Stimulated activated CD4-positive, alpha-beta T cell treated with anti-CD3 and anti-CD28 coated beads, TNF-alpha, amount 100 ng/mL, for 48 hours (primary cell): ENCODE results near the gene SCYL3.
"Not testable (repeated sequence)": the region's sequence is repeated elsewhere in the genome, so short reads cannot be mapped to it uniquely, and the experiment has no call there.

Experiments used
- DNase-seq, 3 donors: peaks; one replicate each; pipeline ENCODE4 v3.0.0-alpha.2; 2020; ENCODE audit warnings: low read depth in 3 of 3

The SCYL3 gene

GRCh38 chr1:169814265-169814664 is 79.4 kb downstream of the SCYL3 start:
- DNase-seq: no peak

GRCh38 chr1:169812131-169812530 is 81.6 kb downstream of the SCYL3 start:
- DNase-seq: no peak

GRCh38 chr1:169811418-169812035 is 82.2 kb downstream of the SCYL3 start:
- DNase-seq: not testable (repeated sequence)

GRCh38 chr1:169809370-169810095 is 84.2 kb downstream of the SCYL3 start:
- peak in 1 of 3 donors; percentile 4 for DNase-seq

- DNase-seq: no peak
These were observed 88.8 kb downstream of the SCYL3 start for GRCh38 chr1:169804941-169805340.

- DNase-seq: no peak
These were observed 90.8 kb downstream of the SCYL3 start for GRCh38 chr1:169802888-169803287.
